GM12878 (cell line): Measurements from ENCODE around the gene LTA.

Source experiments
- EP300 ChIP-seq, 2 experiments: fragments of 150-350 bp in 1 of 2; IDR thresholded peaks; 2 replicates each; pipeline ENCODE4 v1.6.1; 2011 to 2012; ENCODE audit warnings: low read depth in 2 of 2, low read length in 2 of 2, borderline replicate concordance in 1 of 2, improper control_type of control experiment in 1 of 2, inconsistent platforms in 1 of 2; ENCODE audit not compliant: control insufficient read depth in 1 of 2
- MTA3 ChIP-seq: IDR thresholded peaks from 2 replicates; pipeline ENCODE4 v1.6.1; 2012; ENCODE audit warnings: low read length, inconsistent platforms, borderline replicate concordance
- NR2C2 ChIP-seq: IDR thresholded peaks from 2 replicates; pipeline ENCODE4 v1.6.1; 2011; ENCODE audit warnings: borderline replicate concordance, low read depth; ENCODE audit not compliant: control insufficient read depth, insufficient read length
- RAD21 ChIP-seq: IDR thresholded peaks from 2 replicates; pipeline ENCODE4 v1.6.1; 2011; ENCODE audit warnings: mild to moderate bottlenecking, low read depth, low read length, moderate library complexity; ENCODE audit not compliant: insufficient read depth
- ZNF384 ChIP-seq: IDR thresholded peaks from 2 replicates; pipeline ENCODE4 v1.6.1; 2012; ENCODE audit warnings: low read depth, mild to moderate bottlenecking, low read length, improper control_type of control experiment, borderline replicate concordance

- TF ChIP-seq EP300 (IDR thresholded peaks at IDR 0.05; ENCODE audit: borderline replicate concordance in 1 of 2, control insufficient read depth in 1 of 2, low read depth in 2 of 2, low read length in 2 of 2), result no peak
- no peak for TF ChIP-seq ZNF384
- no peak for TF ChIP-seq NR2C2
- no peak for TF ChIP-seq MTA3
- TF ChIP-seq RAD21, result no peak
Observed at GRCh38 chr6:31621991-31622390, 49.9 kb downstream of the LTA start.
